ENCODE results near the gene LTA4H. TPM values are rescaled to one million over a fixed set of nuclear protein-coding genes. Genes with fewer than 3 reads are reported as not detected.

The LTA4H gene
- total and polyA plus RNA-seq, 10 of the 15 experiments (the other 5 are each of a cell fraction or from before 2014, with no cell fraction given), result 43.9 to 106 (median 47.3) TPM

GRCh38 chr12:95972832-95973456 lies 62.4 kb downstream of the LTA4H start (continued):
- TF ChIP-seq, protein P1, sequence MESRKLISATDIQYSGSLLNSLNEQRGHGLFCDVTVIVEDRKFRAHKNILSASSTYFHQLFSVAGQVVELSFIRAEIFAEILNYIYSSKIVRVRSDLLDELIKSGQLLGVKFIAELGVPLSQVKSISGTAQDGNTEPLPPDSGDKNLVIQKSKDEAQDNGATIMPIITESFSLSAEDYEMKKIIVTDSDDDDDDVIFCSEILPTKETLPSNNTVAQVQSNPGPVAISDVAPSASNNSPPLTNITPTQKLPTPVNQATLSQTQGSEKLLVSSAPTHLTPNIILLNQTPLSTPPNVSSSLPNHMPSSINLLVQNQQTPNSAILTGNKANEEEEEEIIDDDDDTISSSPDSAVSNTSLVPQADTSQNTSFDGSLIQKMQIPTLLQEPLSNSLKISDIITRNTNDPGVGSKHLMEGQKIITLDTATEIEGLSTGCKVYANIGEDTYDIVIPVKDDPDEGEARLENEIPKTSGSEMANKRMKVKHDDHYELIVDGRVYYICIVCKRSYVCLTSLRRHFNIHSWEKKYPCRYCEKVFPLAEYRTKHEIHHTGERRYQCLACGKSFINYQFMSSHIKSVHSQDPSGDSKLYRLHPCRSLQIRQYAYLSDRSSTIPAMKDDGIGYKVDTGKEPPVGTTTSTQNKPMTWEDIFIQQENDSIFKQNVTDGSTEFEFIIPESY (IDR thresholded peaks at IDR 0.05), result no peak
- TF ChIP-seq POLR2AphosphoS5 (IDR thresholded peaks at IDR 0.05; ENCODE audit: low read length), result no peak
- TF ChIP-seq RCOR1 (conservative IDR thresholded peaks at IDR 0.05; ENCODE audit: low read depth, low read length), result no peak
- TF ChIP-seq KLF5 (IDR thresholded peaks at IDR 0.05; ENCODE audit: partially characterized antibody), result no peak
- TF ChIP-seq, protein P2, sequence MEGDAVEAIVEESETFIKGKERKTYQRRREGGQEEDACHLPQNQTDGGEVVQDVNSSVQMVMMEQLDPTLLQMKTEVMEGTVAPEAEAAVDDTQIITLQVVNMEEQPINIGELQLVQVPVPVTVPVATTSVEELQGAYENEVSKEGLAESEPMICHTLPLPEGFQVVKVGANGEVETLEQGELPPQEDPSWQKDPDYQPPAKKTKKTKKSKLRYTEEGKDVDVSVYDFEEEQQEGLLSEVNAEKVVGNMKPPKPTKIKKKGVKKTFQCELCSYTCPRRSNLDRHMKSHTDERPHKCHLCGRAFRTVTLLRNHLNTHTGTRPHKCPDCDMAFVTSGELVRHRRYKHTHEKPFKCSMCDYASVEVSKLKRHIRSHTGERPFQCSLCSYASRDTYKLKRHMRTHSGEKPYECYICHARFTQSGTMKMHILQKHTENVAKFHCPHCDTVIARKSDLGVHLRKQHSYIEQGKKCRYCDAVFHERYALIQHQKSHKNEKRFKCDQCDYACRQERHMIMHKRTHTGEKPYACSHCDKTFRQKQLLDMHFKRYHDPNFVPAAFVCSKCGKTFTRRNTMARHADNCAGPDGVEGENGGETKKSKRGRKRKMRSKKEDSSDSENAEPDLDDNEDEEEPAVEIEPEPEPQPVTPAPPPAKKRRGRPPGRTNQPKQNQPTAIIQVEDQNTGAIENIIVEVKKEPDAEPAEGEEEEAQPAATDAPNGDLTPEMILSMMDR (IDR thresholded peaks at IDR 0.05 in 2 of 3, conservative IDR thresholded peaks at IDR 0.05 in 1 of 3; ENCODE audit: control insufficient read depth in 2 of 3, extremely low read depth in 1 of 3, insufficient read depth in 1 of 3, low read depth in 3 of 3, low read length in 3 of 3), result no peak
- TF ChIP-seq, protein P3, sequence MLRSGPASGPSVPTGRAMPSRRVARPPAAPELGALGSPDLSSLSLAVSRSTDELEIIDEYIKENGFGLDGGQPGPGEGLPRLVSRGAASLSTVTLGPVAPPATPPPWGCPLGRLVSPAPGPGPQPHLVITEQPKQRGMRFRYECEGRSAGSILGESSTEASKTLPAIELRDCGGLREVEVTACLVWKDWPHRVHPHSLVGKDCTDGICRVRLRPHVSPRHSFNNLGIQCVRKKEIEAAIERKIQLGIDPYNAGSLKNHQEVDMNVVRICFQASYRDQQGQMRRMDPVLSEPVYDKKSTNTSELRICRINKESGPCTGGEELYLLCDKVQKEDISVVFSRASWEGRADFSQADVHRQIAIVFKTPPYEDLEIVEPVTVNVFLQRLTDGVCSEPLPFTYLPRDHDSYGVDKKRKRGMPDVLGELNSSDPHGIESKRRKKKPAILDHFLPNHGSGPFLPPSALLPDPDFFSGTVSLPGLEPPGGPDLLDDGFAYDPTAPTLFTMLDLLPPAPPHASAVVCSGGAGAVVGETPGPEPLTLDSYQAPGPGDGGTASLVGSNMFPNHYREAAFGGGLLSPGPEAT (IDR thresholded peaks at IDR 0.05; ENCODE audit: low read depth), result no peak
- TF ChIP-seq MEF2B (IDR thresholded peaks at IDR 0.05; ENCODE audit: partially characterized antibody, poor library complexity, severe bottlenecking), result no peak
- TF ChIP-seq BACH1 (IDR thresholded peaks at IDR 0.05; ENCODE audit: borderline replicate concordance), result no peak
- TF ChIP-seq, protein P4, sequence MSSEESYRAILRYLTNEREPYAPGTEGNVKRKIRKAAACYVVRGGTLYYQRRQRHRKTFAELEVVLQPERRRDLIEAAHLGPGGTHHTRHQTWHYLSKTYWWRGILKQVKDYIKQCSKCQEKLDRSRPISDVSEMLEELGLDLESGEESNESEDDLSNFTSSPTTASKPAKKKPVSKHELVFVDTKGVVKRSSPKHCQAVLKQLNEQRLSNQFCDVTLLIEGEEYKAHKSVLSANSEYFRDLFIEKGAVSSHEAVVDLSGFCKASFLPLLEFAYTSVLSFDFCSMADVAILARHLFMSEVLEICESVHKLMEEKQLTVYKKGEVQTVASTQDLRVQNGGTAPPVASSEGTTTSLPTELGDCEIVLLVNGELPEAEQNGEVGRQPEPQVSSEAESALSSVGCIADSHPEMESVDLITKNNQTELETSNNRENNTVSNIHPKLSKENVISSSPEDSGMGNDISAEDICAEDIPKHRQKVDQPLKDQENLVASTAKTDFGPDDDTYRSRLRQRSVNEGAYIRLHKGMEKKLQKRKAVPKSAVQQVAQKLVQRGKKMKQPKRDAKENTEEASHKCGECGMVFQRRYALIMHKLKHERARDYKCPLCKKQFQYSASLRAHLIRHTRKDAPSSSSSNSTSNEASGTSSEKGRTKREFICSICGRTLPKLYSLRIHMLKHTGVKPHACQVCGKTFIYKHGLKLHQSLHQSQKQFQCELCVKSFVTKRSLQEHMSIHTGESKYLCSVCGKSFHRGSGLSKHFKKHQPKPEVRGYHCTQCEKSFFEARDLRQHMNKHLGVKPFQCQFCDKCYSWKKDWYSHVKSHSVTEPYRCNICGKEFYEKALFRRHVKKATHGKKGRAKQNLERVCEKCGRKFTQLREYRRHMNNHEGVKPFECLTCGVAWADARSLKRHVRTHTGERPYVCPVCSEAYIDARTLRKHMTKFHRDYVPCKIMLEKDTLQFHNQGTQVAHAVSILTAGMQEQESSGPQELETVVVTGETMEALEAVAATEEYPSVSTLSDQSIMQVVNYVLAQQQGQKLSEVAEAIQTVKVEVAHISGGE (CRISPR knock-in tag; IDR thresholded peaks at IDR 0.05), result no peak
- TF ChIP-seq SREBF2 (IDR thresholded peaks at IDR 0.05; ENCODE audit: low read length), result no peak
- no peak for TF ChIP-seq CUX1 (IDR thresholded peaks at IDR 0.05; ENCODE audit: insufficient replicate concordance, low read depth, low read length)
- TF ChIP-seq, protein P5, sequence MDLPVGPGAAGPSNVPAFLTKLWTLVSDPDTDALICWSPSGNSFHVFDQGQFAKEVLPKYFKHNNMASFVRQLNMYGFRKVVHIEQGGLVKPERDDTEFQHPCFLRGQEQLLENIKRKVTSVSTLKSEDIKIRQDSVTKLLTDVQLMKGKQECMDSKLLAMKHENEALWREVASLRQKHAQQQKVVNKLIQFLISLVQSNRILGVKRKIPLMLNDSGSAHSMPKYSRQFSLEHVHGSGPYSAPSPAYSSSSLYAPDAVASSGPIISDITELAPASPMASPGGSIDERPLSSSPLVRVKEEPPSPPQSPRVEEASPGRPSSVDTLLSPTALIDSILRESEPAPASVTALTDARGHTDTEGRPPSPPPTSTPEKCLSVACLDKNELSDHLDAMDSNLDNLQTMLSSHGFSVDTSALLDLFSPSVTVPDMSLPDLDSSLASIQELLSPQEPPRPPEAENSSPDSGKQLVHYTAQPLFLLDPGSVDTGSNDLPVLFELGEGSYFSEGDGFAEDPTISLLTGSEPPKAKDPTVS (IDR thresholded peaks at IDR 0.05; ENCODE audit: low read depth, low read length), result no peak

Measured in GM12878 (cell line).